Neuronal stem cell (in vitro differentiated cells): ENCODE results near the gene CHD6.

Experiments used
- DNase-seq: peaks from one replicate; pipeline ENCODE4 v3.0.0-alpha.2; 2013; ENCODE audit warnings: low spot score
- H2AFZ ChIP-seq: one replicate; pipeline ENCODE4 v1.6.1; 2013; ENCODE audit warnings: mild to moderate bottlenecking, low read length, inconsistent platforms
- H2AK5ac ChIP-seq: 2 replicates; pipeline ENCODE4 v1.6.1; 2013; ENCODE audit warnings: low read depth, mild to moderate bottlenecking, inconsistent platforms, low read length, moderate library complexity, mixed read lengths
- H2BK120ac ChIP-seq: 2 replicates; pipeline ENCODE4 v1.6.1; 2013; ENCODE audit warnings: low read depth, mild to moderate bottlenecking, inconsistent platforms, low read length, moderate library complexity, mixed read lengths
- H2BK12ac ChIP-seq: one replicate; pipeline ENCODE4 v1.6.1; 2013; ENCODE audit warnings: low read length, inconsistent platforms
- H2BK15ac ChIP-seq: 2 replicates; pipeline ENCODE4 v1.6.1; 2013; ENCODE audit warnings: mild to moderate bottlenecking, low read length, inconsistent platforms, mixed read lengths
- H2BK5ac ChIP-seq: one replicate; pipeline ENCODE4 v1.6.1; 2013; ENCODE audit warnings: inconsistent platforms, mild to moderate bottlenecking, low read length, moderate library complexity
- H3K14ac ChIP-seq: one replicate; pipeline ENCODE4 v1.6.1; 2013; ENCODE audit warnings: low read length, inconsistent platforms
- H3K18ac ChIP-seq: 2 replicates; pipeline ENCODE4 v1.6.1; 2013; ENCODE audit warnings: low read length, inconsistent platforms
- H3K23ac ChIP-seq: 2 replicates; pipeline ENCODE4 v1.6.1; 2013; ENCODE audit warnings: low read depth, mild to moderate bottlenecking, mixed read lengths, low read length, inconsistent platforms; ENCODE audit not compliant: poor library complexity
- H3K27ac ChIP-seq: replicated peaks from 3 replicates; pipeline ENCODE4 v1.5.1; 2013; ENCODE audit warnings: low read length, inconsistent platforms
- H3K27me3 ChIP-seq, 3 experiments: 2 replicates each; pipeline ENCODE4 v1.6.1; 2013; ENCODE audit warnings: low read length in 3 of 3, mild to moderate bottlenecking in 2 of 3, inconsistent platforms in 1 of 3, low read depth in 1 of 3, mixed read lengths in 1 of 3, moderate library complexity in 1 of 3; ENCODE audit not compliant: control insufficient read depth in 3 of 3, insufficient read depth in 3 of 3
- H3K36me3 ChIP-seq, 2 donors: replicated peaks in 1 of 2; 2 replicates each; pipeline ENCODE4 v1.6.1; 2013; ENCODE audit warnings: low read length in 2 of 2; ENCODE audit not compliant: control insufficient read depth in 2 of 2, insufficient read depth in 2 of 2
- H3K4ac ChIP-seq: 2 replicates; pipeline ENCODE4 v1.6.1; 2013; ENCODE audit warnings: inconsistent platforms, mild to moderate bottlenecking, low read length, moderate library complexity
- H3K4me1 ChIP-seq, 2 donors: 1 replicate in 1 of 2; 2 replicates in 1 of 2; pipeline ENCODE4 v1.6.1; 2013; ENCODE audit warnings: low read length in 2 of 2, low read depth in 1 of 2; ENCODE audit not compliant: control insufficient read depth in 2 of 2, insufficient read depth in 1 of 2
- H3K4me2 ChIP-seq: one replicate; pipeline ENCODE4 v1.6.1; 2013; ENCODE audit warnings: mild to moderate bottlenecking, low read length, inconsistent platforms; ENCODE audit not compliant: insufficient read depth, poor library complexity, severe bottlenecking
- H3K4me3 ChIP-seq, 2 donors: 2 replicates each; pipeline ENCODE4 v1.5.1; 2013; ENCODE audit warnings: low read length in 2 of 2, mild to moderate bottlenecking in 2 of 2, inconsistent platforms in 1 of 2, moderate library complexity in 1 of 2
- H3K79me1 ChIP-seq: one replicate; pipeline ENCODE4 v1.6.1; 2013; ENCODE audit warnings: low read depth, mild to moderate bottlenecking, inconsistent platforms, low read length, moderate library complexity
- H3K9ac ChIP-seq: one replicate; pipeline ENCODE4 v1.6.1; 2013; ENCODE audit warnings: mild to moderate bottlenecking, low read depth, low read length, inconsistent platforms; ENCODE audit not compliant: poor library complexity
- H3K9me3 ChIP-seq, 2 donors: replicated peaks in 1 of 2; 2 replicates each; pipeline versions ENCODE3 to v1.6.1; 2013; ENCODE audit warnings: low read length in 2 of 2, mild to moderate bottlenecking in 2 of 2, inconsistent platforms in 1 of 2, low read depth in 1 of 2, mixed read lengths in 1 of 2, moderate library complexity in 1 of 2; ENCODE audit not compliant: control insufficient read depth in 2 of 2, insufficient read depth in 1 of 2
- H4K8ac ChIP-seq: one replicate; pipeline ENCODE4 v1.6.1; 2013; ENCODE audit warnings: low read depth, mild to moderate bottlenecking, inconsistent platforms, low read length, moderate library complexity
- H4K91ac ChIP-seq: one replicate; pipeline ENCODE4 v1.6.1; 2013; ENCODE audit warnings: low read length, low read depth, mild to moderate bottlenecking, inconsistent platforms; ENCODE audit not compliant: poor library complexity
- WGBS, 2 donors: extraction: QIAGEN DNeasy Blood & Tissue Kit; methylation state at CpG; one replicate each; pipeline ENCODE4 v1.1.7; 2013; ENCODE audit warnings: missing lambda C conversion rate in 2 of 2, mixed read lengths in 1 of 2; ENCODE audit not compliant: insufficient read length in 2 of 2, insufficient replicate concordance in 1 of 2; ENCODE audit errors: extremely low coverage in 2 of 2; 5-methylcytosine and 5-hydroxymethylcytosine counted together

The CHD6 gene

GRCh38 chr20:41512624-41513023, 105.6 kb downstream of the CHD6 start:
- peaks cover 0 to 2% of the 10 kb centered on the region in 2 donors for H3K4me1 ChIP-seq
- peaks cover 0 to 2% (median 0%) of the 10 kb centered on the region in 3 experiments for H3K27me3 ChIP-seq
- no peak overlapping the region for H4K8ac ChIP-seq
- peak overlapping the region; percentile 7 for H3K9ac ChIP-seq
- no peak overlapping the region for H2BK120ac ChIP-seq
- no peaks in the 10 kb centered on the region for H3K9me3 ChIP-seq
- H3K4ac ChIP-seq = no peak overlapping the region
- no peak overlapping the region for H2AK5ac ChIP-seq
- WGBS, 2 donors = no CpG with 5 or more reads among the region's 11 CpGs
- H3K4me2 ChIP-seq = no peak overlapping the region
- no peak overlapping the region for H2BK15ac ChIP-seq
- H3K79me1 ChIP-seq = peaks cover 3% of the 10 kb centered on the region
- no peak overlapping the region for H3K14ac ChIP-seq
- H4K91ac ChIP-seq = no peak overlapping the region
- no peak overlapping the region for H3K4me3 ChIP-seq
- DNase-seq = no peak
- no peak overlapping the region for H3K23ac ChIP-seq
- H2BK5ac ChIP-seq = no peak overlapping the region
- H3K36me3 ChIP-seq = peaks cover 9 to 65% of the 10 kb centered on the region in 2 donors
- no peak overlapping the region for H3K27ac ChIP-seq
- H2AFZ ChIP-seq = no peak overlapping the region
- H2BK12ac ChIP-seq = no peak overlapping the region
- H3K18ac ChIP-seq = no peak overlapping the region

GRCh38 chr20:41510847-41511450, 107.2 kb downstream of the CHD6 start:
- Histone ChIP-seq H3K4ac (no peak overlapping the region), H3K23ac (no peak overlapping the region), H4K8ac (no peak overlapping the region), H2BK120ac (no peak overlapping the region), H3K18ac (no peak overlapping the region), H3K9me3 (no peaks in the 10 kb centered on the region), H3K4me2 (no peak overlapping the region), H4K91ac (no peak overlapping the region), H3K14ac (no peak overlapping the region), H3K4me3 (no peak overlapping the region), H2BK12ac (no peak overlapping the region), H3K27ac (no peak overlapping the region), H2BK5ac (no peak overlapping the region), H2BK15ac (no peak overlapping the region), H2AK5ac (no peak overlapping the region), H3K27me3 (peaks cover 0 to 2% (median 0%) of the 10 kb centered on the region in 3 experiments), H3K4me1 (peaks cover 0 to 2% of the 10 kb centered on the region in 2 donors), H3K9ac (no peak overlapping the region), H3K79me1 (peaks cover 3% of the 10 kb centered on the region), H2AFZ (no peak overlapping the region), H3K36me3 (peaks cover 9 to 75% of the 10 kb centered on the region in 2 donors)
- WGBS, 2 donors = no CpG with 5 or more reads among the region's 5 CpGs
- DNase-seq = no peak

- Histone ChIP-seq H3K4ac (no peak overlapping the region), H4K8ac (no peak overlapping the region), H2AFZ (no peak overlapping the region), H4K91ac (no peak overlapping the region), H2AK5ac (no peak overlapping the region), H3K27ac (no peak overlapping the region), H3K9me3 (peaks cover 0 to under 1% of the 10 kb centered on the region in 2 donors), H3K23ac (no peak overlapping the region), H3K27me3 (peaks cover 0 to 2% (median 0%) of the 10 kb centered on the region in 3 experiments), H2BK5ac (no peak overlapping the region), H2BK12ac (no peak overlapping the region), H2BK15ac (no peak overlapping the region), H3K9ac (no peak overlapping the region), H3K4me3 (no peak overlapping the region), H3K4me2 (no peak overlapping the region), H2BK120ac (no peak overlapping the region), H3K4me1 (peaks cover 0 to 2% of the 10 kb centered on the region in 2 donors), H3K18ac (no peak overlapping the region), H3K79me1 (peaks cover 3% of the 10 kb centered on the region), H3K14ac (no peak overlapping the region), H3K36me3 (peaks cover 9 to 78% of the 10 kb centered on the region in 2 donors)
- no CpG with 5 or more reads among the region's 7 CpGs for WGBS, 2 donors
- no peak for DNase-seq
Observed at GRCh38 chr20:41510224-41510623, 108.0 kb downstream of the CHD6 start.

GRCh38 chr20:41509316-41510200, 108.6 kb downstream of the CHD6 start:
- peaks cover 8 to 76% of the 10 kb centered on the region in 2 donors for H3K36me3 ChIP-seq

More at GRCh38 chr20:41509316-41510200, 108.6 kb downstream of the CHD6 start:
- Histone ChIP-seq H4K8ac (no peak overlapping the region), H3K4ac (no peak overlapping the region), H3K9me3 (peaks cover 3 to 8% of the 10 kb centered on the region in 2 donors), H2BK120ac (no peak overlapping the region), H3K4me2 (no peak overlapping the region), H3K27me3 (peaks cover 0 to 2% (median 0%) of the 10 kb centered on the region in 3 experiments), H3K79me1 (peaks cover 3% of the 10 kb centered on the region), H3K27ac (no peak overlapping the region), H2AFZ (no peak overlapping the region), H3K9ac (no peak overlapping the region), H4K91ac (no peak overlapping the region), H3K14ac (no peak overlapping the region), H3K4me3 (no peak overlapping the region), H2BK5ac (no peak overlapping the region), H2BK15ac (no peak overlapping the region), H3K4me1 (peaks cover 0 to 2% of the 10 kb centered on the region in 2 donors), H2BK12ac (no peak overlapping the region), H3K23ac (no peak overlapping the region), H3K18ac (no peak overlapping the region), H2AK5ac (no peak overlapping the region)
- WGBS, 2 donors = no CpG with 5 or more reads among the region's 9 CpGs
- no peak for DNase-seq
